Thyroid gland (tissue), 4 donors: ENCODE data around the gene AP1S3. TPM values are rescaled to one million over a fixed set of nuclear protein-coding genes. Genes with fewer than 3 reads are reported as not detected.
A peak's percentile ranks its signal among the peaks of the same experiment; 100 is the strongest.
"Not testable (repeated sequence)": the region's sequence is repeated elsewhere in the genome, so short reads cannot be mapped to it uniquely, and the experiment has no call there.

Experiments used
- DNase-seq, 2 donors: peaks; one replicate each; pipeline ENCODE4 v3.0.0-alpha.2; 2019
- H3K27ac ChIP-seq, 3 donors: fragments of 200-600 bp; sonication (generic); 1 replicate in 2 of 3; 2 replicates in 1 of 3; pipeline ENCODE4 v1.5.1; 2016 to 2019; ENCODE audit warnings: mild to moderate bottlenecking in 1 of 3, moderate library complexity in 1 of 3
- H3K27me3 ChIP-seq: fragments of 200-600 bp; sonication (generic); one replicate; pipeline ENCODE4 v1.5.1; 2019
- H3K36me3 ChIP-seq, 2 donors: fragments of 200-600 bp; sonication (generic); one replicate each; pipeline ENCODE4 v1.5.1; 2016 to 2019
- H3K4me1 ChIP-seq, 2 donors: fragments of 200-600 bp; sonication (generic); one replicate each; pipeline ENCODE4 v1.5.1; 2017 to 2019
- H3K4me3 ChIP-seq, 3 donors: fragments of 200-600 bp; sonication (generic); replicated peaks in 1 of 3; 1 replicate in 2 of 3; 2 replicates in 1 of 3; pipeline ENCODE4 v1.5.1; 2016; ENCODE audit warnings: mild to moderate bottlenecking in 1 of 3
- H3K9me3 ChIP-seq: fragments of 200-600 bp; sonication (generic); one replicate; pipeline ENCODE4 v1.5.1; 2017
- CTCF ChIP-seq, 6 experiments: fragments of 200-600 bp in 3 of 6; fragments of 450-650 bp in 3 of 6; sonication (generic) in 3 of 6; IDR thresholded peaks; one replicate each; pipeline ENCODE4 v1.5.1; 2016 to 2019; ENCODE audit warnings: antibody characterized with exemption in 6 of 6, mild to moderate bottlenecking in 2 of 6, inconsistent platforms in 1 of 6, moderate library complexity in 1 of 6
- POLR2A ChIP-seq, 2 donors: fragments of 450-650 bp; IDR thresholded peaks; one replicate each; pipeline ENCODE4 v1.6.1; 2017; ENCODE audit warnings: antibody characterized with exemption in 2 of 2, mild to moderate bottlenecking in 2 of 2, moderate library complexity in 1 of 2
- WGBS, 2 donors: methylation state at CpG; one replicate each; pipeline ENCODE4 v1.1.5; 2017; 5-methylcytosine and 5-hydroxymethylcytosine counted together
- intact Hi-C: fragments of 100-400 bp; cut with DNase I; formaldehyde crosslinking; loops from one replicate; pipeline ENCODE4 v1.15.1; 2023
- total RNA-seq, 4 donors: library from RNA; depleted of rRNA; stranded (reverse); fragments of >200 nt; gene quantifications; one replicate each; pipeline ENCODE4 v1.2.3, GENCODE V29; 2016

Gene AP1S3
- total RNA-seq, 4 donors from 2014 or later: 37.5 to 92.6 (median 44.8) TPM

DNA sequence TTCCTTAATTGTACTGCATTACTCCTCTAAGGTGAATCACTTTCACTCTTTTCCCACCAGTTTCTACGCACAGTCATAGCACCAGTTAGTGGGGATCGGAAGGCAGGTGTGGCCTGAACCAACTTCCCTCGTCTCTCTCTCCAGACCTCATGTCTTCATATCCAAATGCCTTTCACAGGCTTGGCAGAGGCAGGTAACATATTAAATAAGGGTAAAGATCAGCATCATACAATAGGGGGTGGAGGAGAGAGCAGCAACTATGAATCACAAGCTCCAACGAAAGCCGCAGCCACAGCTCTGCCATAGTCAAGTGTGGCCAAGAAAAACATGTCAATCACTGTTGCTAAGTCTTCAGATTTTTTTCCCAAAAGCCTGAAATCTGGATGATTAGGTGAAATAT is 40.3 kb downstream of the AP1S3 start:
- Histone ChIP-seq H3K27me3 (no peaks in the 10 kb centered on the region), H3K9me3 (no peaks in the 10 kb centered on the region), H3K4me1 (peaks cover 18% of the 10 kb centered on the region in 2 donors), H3K27ac (peak overlapping the region in 1 of 3 donors; percentile 48), H3K36me3 (no peaks in the 10 kb centered on the region), H3K4me3 (no peak overlapping the region)
- 77 to 82% methylated on average over 5 of the region's 5 CpGs for WGBS, 2 donors
- no peak for TF ChIP-seq CTCF (IDR thresholded peaks at IDR 0.05)
- TF ChIP-seq POLR2A (IDR thresholded peaks at IDR 0.05): no peak
- no peak for DNase-seq
- intact Hi-C loops: loop anchor here (5.0 kb wide), 1 partner anchor 105 kb away; no protein-coding TSS in a partner anchor

- Histone ChIP-seq H3K4me1 (peaks cover 10 to 14% of the 10 kb centered on the region in 2 donors), H3K4me3 (no peak overlapping the region), H3K27ac (peak overlapping the region in 1 of 3 donors; percentile 54), H3K27me3 (no peaks in the 10 kb centered on the region), H3K9me3 (no peaks in the 10 kb centered on the region), H3K36me3 (no peaks in the 10 kb centered on the region)
- DNase-seq: no peak
- TF ChIP-seq POLR2A (IDR thresholded peaks at IDR 0.05) (no peak), CTCF (IDR thresholded peaks at IDR 0.05) (no peak)
- intact Hi-C loops: no loop called here
- WGBS, 2 donors: 95 to 96% methylated on average over 6 of the region's 6 CpGs
Measured at GRCh38 chr2:223789423-223789822, 48.0 kb downstream of the AP1S3 start.

DNA sequence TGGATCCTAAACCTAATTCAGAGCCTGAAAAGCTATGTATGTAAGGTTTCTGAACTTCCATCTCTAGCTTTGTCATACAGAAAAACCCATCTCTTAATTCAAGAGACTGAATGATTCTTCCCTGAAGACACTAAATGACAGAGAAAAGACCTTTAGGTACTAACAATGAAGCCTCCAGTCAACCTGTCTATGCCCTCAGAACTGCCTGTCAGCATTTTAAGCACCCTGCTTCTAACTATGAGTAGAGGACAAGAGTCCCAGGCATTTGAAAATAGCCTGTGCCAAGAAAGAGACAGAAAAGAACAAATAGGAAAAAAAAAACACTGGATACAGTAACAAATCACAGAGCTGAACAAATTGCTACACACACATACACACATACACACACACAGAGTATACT is 48.6 kb downstream of the AP1S3 start:
- H3K36me3 ChIP-seq: no peaks in the 10 kb centered on the region

DNA sequence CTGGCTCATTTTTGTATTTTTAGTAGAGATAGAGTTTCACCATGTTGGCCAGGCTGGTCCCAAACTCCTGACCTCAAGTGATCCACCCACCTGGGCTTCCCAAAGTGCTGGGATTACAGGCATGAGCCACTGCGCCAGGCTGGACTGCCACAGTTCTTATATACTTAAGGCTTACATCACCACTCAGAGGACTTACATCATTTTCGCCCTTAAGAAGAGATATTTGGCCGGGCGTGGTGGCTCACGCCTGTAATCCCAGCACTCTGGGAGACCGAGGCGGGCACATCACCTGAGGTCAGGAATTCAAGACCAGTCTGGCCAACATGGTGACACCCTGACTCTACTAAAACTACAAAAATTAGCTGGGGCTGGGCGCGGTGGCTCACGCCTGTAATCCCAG is 49.3 kb downstream of the AP1S3 start:
- H3K9me3 ChIP-seq, H3K36me3 ChIP-seq, H3K4me3 ChIP-seq, DNase-seq, H3K27me3 ChIP-seq, intact Hi-C loops: not testable (repeated sequence)
- Histone ChIP-seq H3K27ac (peak overlapping the region in 2 of 3 donors; percentile 44 to 54), H3K4me1 (peaks cover 5 to 17% of the 10 kb centered on the region in 2 donors)
- 98% methylated on average over 10 of the region's 10 CpGs for WGBS, 2 donors

More for the DNA sequence above, 48.6 kb downstream of the AP1S3 start:
- Histone ChIP-seq H3K27ac (peak overlapping the region; percentile 30 to 54 (median 44)), H3K27me3 (no peaks in the 10 kb centered on the region), H3K4me1 (peaks cover 5 to 12% of the 10 kb centered on the region in 2 donors), H3K9me3 (no peaks in the 10 kb centered on the region), H3K4me3 (no peak overlapping the region)
- TF ChIP-seq POLR2A (IDR thresholded peaks at IDR 0.05) (no peak), CTCF (IDR thresholded peaks at IDR 0.05) (no peak)
- peak in 1 of 2 donors; percentile 28 for DNase-seq
- intact Hi-C loops: no loop called here

DNA sequence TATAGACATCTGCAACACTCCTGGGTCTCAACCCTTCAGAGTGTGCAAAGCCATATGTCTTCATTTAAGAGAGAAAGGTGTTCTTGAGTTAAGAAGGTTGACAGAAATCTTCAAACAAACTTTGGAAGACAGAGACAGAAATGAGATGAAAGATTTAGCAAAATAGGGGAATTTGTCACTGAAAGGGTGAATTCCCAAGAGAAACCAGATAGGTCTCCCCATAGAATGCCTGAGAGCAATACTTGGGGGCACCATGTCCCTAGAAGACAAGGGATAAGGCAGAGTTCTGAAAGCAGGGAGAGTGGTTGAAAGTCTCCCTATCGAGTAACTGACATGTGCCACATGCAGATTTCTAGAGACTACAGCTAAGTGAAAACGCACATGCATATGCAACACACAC is 50.0 kb downstream of the AP1S3 start:
- Histone ChIP-seq H3K27ac (peak overlapping the region in 2 of 3 donors; percentile 44 to 54), H3K9me3 (no peaks in the 10 kb centered on the region), H3K4me3 (no peak overlapping the region), H3K27me3 (no peaks in the 10 kb centered on the region), H3K36me3 (no peaks in the 10 kb centered on the region), H3K4me1 (peaks cover 11 to 24% of the 10 kb centered on the region in 2 donors)
- 95 to 98% methylated on average over 2 of the region's 2 CpGs for WGBS, 2 donors
- DNase-seq: no peak
- TF ChIP-seq CTCF (IDR thresholded peaks at IDR 0.05): no peak
- no peak for TF ChIP-seq POLR2A (IDR thresholded peaks at IDR 0.05)
- intact Hi-C loops: no loop called here

DNA sequence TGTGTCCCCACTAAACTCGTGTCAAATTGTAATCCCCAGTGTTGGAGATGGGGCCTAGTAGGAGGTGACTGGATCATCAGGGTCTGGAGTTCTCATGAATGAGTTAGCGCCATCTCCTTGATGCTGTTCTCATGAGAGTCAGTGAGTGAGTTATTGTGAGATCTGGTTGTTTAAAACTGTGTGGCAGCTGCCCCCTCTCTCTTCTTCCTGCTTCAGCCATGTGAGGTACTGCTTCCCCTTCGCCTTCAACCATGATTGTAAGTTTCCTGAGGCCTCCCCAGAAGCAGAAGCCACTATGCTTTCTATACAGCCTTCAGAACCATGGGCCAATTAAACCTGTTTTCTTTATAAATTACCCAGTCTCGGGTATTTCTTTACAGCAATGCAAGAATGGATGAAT is 50.4 kb downstream of the AP1S3 start:
- no peak for DNase-seq
- no peaks in the 10 kb centered on the region for H3K36me3 ChIP-seq
- H3K4me3 ChIP-seq: no peak overlapping the region
- H3K9me3 ChIP-seq: no peaks in the 10 kb centered on the region
- no peaks in the 10 kb centered on the region for H3K27me3 ChIP-seq
- TF ChIP-seq POLR2A (IDR thresholded peaks at IDR 0.05) (no peak), CTCF (IDR thresholded peaks at IDR 0.05) (no peak)
- 93 to 94% methylated on average over 4 of the region's 4 CpGs for WGBS, 2 donors
- peak overlapping the region in 2 of 3 donors; percentile 6 to 22 for H3K27ac ChIP-seq
- peaks cover 11 to 27% of the 10 kb centered on the region in 2 donors for H3K4me1 ChIP-seq
- intact Hi-C loops: no loop called here
